ENCODE data around the gene IGF2. TPM values are rescaled to one million over a fixed set of nuclear protein-coding genes. Genes with fewer than 3 reads are reported as not detected.

Gene IGF2
- total RNA-seq, 1 experiment from 2014 or later: 1.5 TPM

DNA sequence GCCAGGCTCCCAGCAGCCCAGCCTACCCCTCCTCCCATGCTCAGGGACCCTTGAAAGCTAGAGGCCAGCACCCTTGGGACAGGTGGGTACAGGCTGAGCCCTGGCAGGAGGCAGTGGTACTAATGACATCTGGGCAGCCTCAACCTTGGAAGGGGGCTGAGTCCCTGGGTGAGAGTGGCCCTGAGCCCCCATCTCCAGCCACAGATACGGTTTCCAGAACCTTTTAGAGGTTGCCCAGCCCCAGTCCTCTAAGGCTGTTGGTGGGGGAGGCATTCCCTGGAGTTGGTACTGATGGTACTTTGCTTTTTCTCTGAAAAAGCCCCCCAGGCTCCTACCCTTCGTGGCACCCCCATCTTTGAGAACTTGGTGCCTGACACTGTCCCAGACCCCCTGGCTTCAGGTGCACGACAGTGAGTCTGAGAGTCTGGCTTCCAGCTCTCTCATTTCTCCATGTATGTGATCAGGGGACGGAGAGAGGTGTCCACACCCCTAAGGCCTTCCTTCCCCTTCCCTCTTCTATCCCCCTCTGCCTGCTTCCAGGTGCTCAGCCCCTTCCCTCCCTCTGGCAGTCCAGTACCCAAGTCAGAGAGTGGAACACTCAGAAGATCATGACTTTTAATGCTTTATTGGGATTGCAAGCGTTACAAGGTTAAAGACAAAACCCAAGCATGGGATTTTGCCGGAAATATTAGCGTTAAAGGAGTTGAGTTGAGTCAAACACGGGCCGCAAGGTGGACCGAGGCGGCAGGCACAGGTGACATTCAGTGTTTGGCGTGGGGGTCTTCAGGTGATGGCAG lies 10.5 kb downstream of the IGF2 start:
- Mint-ChIP-seq H3K36me3 (no peaks in the 10 kb centered on the region), H3K27me3 (ENCODE audit: low read depth) (peaks cover 24% of the 10 kb centered on the region), H3K9me3 (peaks cover 5% of the 10 kb centered on the region; the same call in 1 of the 2 replicates), H3K4me3 (no peak overlapping the region), H3K27ac (no peak overlapping the region), H3K4me1 (no peaks in the 10 kb centered on the region)
- ChIA-PET CTCF (interaction anchor here (1.1 to 1.2 kb wide), 3 partner anchors 18 to 31 kb away, joined by 3 to 5 read pairs (median 3); no protein-coding TSS in a partner anchor), POLR2A (no interaction called here)
- TF ChIP-seq, protein P1, sequence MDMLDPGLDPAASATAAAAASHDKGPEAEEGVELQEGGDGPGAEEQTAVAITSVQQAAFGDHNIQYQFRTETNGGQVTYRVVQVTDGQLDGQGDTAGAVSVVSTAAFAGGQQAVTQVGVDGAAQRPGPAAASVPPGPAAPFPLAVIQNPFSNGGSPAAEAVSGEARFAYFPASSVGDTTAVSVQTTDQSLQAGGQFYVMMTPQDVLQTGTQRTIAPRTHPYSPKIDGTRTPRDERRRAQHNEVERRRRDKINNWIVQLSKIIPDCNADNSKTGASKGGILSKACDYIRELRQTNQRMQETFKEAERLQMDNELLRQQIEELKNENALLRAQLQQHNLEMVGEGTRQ (CRISPR knock-in tag; IDR thresholded peaks at IDR 0.05): no peak
- TF ChIP-seq GABPB1 (CRISPR knock-in tag; IDR thresholded peaks at IDR 0.05): peak; percentile 40; the same call in 1 of the 2 replicates
- no peak for DNase-seq (ENCODE audit: low spot score)
- no peak for ATAC-seq

DNA sequence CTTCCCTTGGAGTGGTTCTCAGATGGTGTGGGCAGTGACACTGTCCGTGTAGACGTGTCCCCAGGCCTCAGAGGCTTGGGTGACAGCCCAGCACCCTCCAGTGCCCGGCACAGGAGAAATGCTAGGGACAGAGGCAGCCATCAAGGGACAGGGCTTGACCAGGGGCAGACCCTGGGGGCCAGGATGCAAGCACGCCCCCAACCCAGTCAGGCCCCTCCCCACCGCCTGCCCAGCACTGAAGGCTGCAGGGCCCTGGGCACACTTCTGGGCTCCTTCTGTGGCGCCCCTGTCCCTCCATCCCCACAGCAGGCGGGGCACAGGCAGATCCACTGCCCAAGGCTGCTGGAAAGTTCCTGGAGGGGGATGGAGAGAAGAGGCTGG lies 11.1 kb downstream of the IGF2 start:
- ChIA-PET POLR2A (no interaction called here), CTCF (interaction anchor here (0.8 to 1.2 kb wide), 2 partner anchors 23 to 31 kb away, joined by 3 read pairs; no protein-coding TSS in a partner anchor)
- H3K9me3 Mint-ChIP-seq: peaks cover 5% of the 10 kb centered on the region; the same call in 1 of the 2 replicates
- no peak for ATAC-seq
- no peaks in the 10 kb centered on the region for H3K36me3 Mint-ChIP-seq
- no peak for DNase-seq (ENCODE audit: low spot score)
- H3K4me1 Mint-ChIP-seq: no peaks in the 10 kb centered on the region
- no peak overlapping the region for H3K27ac Mint-ChIP-seq
- no peak overlapping the region for H3K4me3 Mint-ChIP-seq
- peaks cover 18% of the 10 kb centered on the region for H3K27me3 Mint-ChIP-seq (ENCODE audit: low read depth)
- TF ChIP-seq ZNF263 (CRISPR knock-in tag; IDR thresholded peaks at IDR 0.05; ENCODE audit: low read depth) (no peak), NFATC4 (CRISPR knock-in tag; IDR thresholded peaks at IDR 0.05) (no peak), ZNF138 (CRISPR knock-in tag; conservative IDR thresholded peaks at IDR 0.05) (no peak), ZBTB21 (CRISPR knock-in tag; IDR thresholded peaks at IDR 0.05; ENCODE audit: borderline replicate concordance) (no peak), ZNF396 (CRISPR knock-in tag; IDR thresholded peaks at IDR 0.05; ENCODE audit: borderline replicate concordance) (no peak), GRHL2 (CRISPR knock-in tag; IDR thresholded peaks at IDR 0.05; ENCODE audit: insufficient replicate concordance, severe bottlenecking) (no peak), FOXK1 (CRISPR knock-in tag; IDR thresholded peaks at IDR 0.05) (no peak), HMGA2 (CRISPR knock-in tag; IDR thresholded peaks at IDR 0.05) (no peak), ZNF416 (CRISPR knock-in tag; IDR thresholded peaks at IDR 0.05) (no peak), TP53 (CRISPR knock-in tag; IDR thresholded peaks at IDR 0.05) (no peak), EMX1 (CRISPR knock-in tag; IDR thresholded peaks at IDR 0.05) (no peak)
- TF ChIP-seq, protein P2, sequence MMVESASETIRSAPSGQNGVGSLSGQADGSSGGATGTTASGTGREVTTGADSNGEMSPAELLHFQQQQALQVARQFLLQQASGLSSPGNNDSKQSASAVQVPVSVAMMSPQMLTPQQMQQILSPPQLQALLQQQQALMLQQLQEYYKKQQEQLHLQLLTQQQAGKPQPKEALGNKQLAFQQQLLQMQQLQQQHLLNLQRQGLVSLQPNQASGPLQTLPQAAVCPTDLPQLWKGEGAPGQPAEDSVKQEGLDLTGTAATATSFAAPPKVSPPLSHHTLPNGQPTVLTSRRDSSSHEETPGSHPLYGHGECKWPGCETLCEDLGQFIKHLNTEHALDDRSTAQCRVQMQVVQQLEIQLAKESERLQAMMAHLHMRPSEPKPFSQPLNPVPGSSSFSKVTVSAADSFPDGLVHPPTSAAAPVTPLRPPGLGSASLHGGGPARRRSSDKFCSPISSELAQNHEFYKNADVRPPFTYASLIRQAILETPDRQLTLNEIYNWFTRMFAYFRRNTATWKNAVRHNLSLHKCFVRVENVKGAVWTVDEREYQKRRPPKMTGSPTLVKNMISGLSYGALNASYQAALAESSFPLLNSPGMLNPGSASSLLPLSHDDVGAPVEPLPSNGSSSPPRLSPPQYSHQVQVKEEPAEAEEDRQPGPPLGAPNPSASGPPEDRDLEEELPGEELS (CRISPR knock-in tag; IDR thresholded peaks at IDR 0.05): no peak
- TF ChIP-seq, protein P3, sequence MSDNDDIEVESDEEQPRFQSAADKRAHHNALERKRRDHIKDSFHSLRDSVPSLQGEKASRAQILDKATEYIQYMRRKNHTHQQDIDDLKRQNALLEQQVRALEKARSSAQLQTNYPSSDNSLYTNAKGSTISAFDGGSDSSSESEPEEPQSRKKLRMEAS (CRISPR knock-in tag; IDR thresholded peaks at IDR 0.05): no peak
- TF ChIP-seq, protein P4, sequence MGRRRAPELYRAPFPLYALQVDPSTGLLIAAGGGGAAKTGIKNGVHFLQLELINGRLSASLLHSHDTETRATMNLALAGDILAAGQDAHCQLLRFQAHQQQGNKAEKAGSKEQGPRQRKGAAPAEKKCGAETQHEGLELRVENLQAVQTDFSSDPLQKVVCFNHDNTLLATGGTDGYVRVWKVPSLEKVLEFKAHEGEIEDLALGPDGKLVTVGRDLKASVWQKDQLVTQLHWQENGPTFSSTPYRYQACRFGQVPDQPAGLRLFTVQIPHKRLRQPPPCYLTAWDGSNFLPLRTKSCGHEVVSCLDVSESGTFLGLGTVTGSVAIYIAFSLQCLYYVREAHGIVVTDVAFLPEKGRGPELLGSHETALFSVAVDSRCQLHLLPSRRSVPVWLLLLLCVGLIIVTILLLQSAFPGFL (CRISPR knock-in tag; IDR thresholded peaks at IDR 0.05; ENCODE audit: borderline replicate concordance): no peak
- TF ChIP-seq, protein P5, sequence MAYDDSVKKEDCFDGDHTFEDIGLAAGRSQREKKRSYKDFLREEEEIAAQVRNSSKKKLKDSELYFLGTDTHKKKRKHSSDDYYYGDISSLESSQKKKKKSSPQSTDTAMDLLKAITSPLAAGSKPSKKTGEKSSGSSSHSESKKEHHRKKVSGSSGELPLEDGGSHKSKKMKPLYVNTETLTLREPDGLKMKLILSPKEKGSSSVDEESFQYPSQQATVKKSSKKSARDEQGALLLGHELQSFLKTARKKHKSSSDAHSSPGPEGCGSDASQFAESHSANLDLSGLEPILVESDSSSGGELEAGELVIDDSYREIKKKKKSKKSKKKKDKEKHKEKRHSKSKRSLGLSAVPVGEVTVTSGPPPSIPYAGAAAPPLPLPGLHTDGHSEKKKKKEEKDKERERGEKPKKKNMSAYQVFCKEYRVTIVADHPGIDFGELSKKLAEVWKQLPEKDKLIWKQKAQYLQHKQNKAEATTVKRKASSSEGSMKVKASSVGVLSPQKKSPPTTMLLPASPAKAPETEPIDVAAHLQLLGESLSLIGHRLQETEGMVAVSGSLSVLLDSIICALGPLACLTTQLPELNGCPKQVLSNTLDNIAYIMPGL (CRISPR knock-in tag; IDR thresholded peaks at IDR 0.05): no peak
- TF ChIP-seq, protein P6, sequence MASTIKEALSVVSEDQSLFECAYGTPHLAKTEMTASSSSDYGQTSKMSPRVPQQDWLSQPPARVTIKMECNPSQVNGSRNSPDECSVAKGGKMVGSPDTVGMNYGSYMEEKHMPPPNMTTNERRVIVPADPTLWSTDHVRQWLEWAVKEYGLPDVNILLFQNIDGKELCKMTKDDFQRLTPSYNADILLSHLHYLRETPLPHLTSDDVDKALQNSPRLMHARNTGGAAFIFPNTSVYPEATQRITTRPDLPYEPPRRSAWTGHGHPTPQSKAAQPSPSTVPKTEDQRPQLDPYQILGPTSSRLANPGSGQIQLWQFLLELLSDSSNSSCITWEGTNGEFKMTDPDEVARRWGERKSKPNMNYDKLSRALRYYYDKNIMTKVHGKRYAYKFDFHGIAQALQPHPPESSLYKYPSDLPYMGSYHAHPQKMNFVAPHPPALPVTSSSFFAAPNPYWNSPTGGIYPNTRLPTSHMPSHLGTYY (CRISPR knock-in tag; IDR thresholded peaks at IDR 0.05): no peak
- TF ChIP-seq, protein P7, sequence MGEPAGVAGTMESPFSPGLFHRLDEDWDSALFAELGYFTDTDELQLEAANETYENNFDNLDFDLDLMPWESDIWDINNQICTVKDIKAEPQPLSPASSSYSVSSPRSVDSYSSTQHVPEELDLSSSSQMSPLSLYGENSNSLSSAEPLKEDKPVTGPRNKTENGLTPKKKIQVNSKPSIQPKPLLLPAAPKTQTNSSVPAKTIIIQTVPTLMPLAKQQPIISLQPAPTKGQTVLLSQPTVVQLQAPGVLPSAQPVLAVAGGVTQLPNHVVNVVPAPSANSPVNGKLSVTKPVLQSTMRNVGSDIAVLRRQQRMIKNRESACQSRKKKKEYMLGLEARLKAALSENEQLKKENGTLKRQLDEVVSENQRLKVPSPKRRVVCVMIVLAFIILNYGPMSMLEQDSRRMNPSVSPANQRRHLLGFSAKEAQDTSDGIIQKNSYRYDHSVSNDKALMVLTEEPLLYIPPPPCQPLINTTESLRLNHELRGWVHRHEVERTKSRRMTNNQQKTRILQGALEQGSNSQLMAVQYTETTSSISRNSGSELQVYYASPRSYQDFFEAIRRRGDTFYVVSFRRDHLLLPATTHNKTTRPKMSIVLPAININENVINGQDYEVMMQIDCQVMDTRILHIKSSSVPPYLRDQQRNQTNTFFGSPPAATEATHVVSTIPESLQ (CRISPR knock-in tag; IDR thresholded peaks at IDR 0.05): no peak
- TF ChIP-seq, protein P8, sequence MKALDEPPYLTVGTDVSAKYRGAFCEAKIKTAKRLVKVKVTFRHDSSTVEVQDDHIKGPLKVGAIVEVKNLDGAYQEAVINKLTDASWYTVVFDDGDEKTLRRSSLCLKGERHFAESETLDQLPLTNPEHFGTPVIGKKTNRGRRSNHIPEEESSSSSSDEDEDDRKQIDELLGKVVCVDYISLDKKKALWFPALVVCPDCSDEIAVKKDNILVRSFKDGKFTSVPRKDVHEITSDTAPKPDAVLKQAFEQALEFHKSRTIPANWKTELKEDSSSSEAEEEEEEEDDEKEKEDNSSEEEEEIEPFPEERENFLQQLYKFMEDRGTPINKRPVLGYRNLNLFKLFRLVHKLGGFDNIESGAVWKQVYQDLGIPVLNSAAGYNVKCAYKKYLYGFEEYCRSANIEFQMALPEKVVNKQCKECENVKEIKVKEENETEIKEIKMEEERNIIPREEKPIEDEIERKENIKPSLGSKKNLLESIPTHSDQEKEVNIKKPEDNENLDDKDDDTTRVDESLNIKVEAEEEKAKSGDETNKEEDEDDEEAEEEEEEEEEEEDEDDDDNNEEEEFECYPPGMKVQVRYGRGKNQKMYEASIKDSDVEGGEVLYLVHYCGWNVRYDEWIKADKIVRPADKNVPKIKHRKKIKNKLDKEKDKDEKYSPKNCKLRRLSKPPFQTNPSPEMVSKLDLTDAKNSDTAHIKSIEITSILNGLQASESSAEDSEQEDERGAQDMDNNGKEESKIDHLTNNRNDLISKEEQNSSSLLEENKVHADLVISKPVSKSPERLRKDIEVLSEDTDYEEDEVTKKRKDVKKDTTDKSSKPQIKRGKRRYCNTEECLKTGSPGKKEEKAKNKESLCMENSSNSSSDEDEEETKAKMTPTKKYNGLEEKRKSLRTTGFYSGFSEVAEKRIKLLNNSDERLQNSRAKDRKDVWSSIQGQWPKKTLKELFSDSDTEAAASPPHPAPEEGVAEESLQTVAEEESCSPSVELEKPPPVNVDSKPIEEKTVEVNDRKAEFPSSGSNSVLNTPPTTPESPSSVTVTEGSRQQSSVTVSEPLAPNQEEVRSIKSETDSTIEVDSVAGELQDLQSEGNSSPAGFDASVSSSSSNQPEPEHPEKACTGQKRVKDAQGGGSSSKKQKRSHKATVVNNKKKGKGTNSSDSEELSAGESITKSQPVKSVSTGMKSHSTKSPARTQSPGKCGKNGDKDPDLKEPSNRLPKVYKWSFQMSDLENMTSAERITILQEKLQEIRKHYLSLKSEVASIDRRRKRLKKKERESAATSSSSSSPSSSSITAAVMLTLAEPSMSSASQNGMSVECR (CRISPR knock-in tag; IDR thresholded peaks at IDR 0.05; ENCODE audit: borderline replicate concordance): no peak
